Measurements from ENCODE around the gene SLC12A8.

SLC12A8 gene

GRCh38 chr3:125050488-125051090 lies 162.0 kb downstream of the SLC12A8 start:
- DNase-seq = no peak

GRCh38 chr3:125048282-125048681 lies 164.3 kb downstream of the SLC12A8 start:
- DNase-seq = no peak

DNA sequence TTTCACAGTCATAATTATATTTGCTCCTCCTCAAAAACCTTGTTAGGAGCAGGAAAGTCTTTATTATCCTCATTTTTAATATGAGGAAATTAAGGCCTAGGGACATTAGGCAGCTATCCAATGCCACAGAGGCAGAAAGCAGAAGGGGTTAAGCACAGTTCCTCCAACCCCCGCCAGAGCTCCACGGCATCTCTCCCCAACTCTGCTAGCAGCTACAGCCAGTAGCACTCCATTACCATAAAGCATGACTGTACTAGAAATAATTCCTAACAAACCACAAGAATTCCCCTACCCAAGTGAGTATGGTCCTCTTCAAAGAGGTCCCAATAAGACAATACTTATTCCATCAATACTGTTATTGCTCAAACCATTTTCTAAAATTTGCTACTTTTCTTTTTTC lies 166.6 kb downstream of the SLC12A8 start:
- DNase-seq = peak in 1 of 2 experiments; percentile 7

- DNase-seq = no peak
Measured at GRCh38 chr3:125045194-125045593, 167.4 kb downstream of the SLC12A8 start.

GRCh38 chr3:125043599-125044151 lies 168.9 kb downstream of the SLC12A8 start:
- DNase-seq = no peak

GRCh38 chr3:125042725-125043406 lies 169.7 kb downstream of the SLC12A8 start:
- DNase-seq = no peak

DNA sequence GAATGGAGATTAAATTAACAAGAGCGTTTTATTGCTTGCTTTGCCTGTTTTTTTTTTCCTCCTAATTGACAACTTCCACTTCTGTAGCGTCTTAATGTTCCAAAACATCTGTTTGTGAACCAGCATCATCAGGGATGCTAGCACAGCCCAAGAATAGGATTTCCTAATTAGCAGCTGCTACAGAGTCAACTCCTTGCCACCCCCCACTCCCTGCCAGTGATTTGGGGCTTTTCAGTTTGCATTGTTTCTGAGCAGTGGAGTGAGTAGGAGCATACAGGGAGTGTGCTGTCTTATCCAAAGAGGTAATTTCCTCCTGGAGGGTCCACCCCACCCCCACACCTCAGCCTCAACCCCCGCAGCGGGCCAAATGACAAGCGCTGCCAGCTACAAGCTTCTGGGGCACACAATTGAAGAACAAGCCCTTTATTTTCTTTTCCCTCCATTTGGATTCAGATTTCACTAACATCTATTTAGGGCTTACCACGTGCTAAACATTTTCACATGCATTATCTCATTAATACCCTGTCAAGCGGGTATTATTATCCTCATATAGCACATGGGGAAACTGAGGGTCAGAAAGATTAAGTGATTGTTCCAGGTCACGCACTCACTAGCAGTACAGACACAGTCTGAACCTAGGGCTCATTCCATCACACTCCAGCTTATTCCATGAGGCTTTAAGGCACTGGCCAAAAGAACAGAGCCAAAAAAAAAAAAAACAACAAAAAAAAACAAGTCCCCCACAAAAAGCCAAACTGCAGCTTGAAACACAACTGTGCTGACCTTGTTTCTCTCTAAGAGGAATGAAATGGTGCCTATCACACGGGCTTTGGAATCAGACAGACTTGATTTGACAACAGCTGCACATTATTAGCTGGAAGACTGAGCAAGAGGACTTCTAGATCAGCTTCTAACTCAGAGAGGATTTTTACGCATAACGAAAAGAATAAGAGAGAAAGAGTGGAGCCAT lies 173.1 kb downstream of the SLC12A8 start:
- no peak for DNase-seq

DNA sequence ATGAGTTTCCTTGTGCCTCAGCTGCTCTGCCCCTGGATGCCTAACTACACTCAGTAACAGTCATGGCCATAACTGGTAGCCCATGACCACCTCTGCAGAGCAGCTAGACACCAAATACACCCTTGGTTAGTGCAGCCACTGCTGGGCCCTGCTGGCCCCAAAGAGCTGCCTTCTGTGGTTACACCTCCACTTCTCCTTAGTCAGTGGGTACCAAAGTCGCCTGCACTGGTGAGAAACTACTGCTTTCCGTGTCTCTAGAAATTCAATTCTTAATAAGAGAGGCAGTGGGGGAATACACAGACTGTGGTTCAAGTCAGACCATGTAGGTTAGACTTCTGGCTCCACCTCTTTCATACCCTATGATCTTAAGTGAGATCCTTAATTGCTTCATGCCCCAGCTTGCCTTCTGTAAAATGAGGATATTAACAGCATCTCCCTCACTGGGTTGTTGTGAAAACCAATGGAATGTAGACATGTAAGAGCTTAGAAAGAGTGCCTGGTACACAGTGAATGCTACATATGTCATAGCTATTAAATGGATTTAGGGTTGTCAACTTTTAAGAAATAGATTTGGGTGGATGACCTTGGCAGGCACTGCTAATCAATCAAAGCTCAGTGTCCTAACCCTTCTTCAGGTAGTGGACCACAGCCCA lies 174.9 kb downstream of the SLC12A8 start:
- DNase-seq = no peak

DNA sequence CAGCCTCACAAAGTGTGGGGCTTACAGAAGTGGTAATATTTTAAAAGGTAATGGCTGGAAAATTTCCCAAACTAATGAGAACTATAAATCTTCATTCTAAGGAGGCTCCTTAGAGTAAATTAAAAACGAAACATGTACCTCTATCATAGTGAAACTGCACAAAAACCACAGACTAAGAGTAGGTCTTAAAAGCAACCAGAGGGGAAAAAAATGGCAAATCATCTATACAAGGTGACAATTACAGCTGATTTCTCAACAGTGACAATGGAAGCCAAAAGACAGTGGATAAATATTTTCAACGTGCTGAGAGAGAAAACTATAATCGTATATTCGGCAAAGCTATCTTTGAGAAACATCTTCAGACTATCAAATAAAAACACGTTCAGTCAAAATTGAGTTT lies 177.3 kb downstream of the SLC12A8 start:
- DNase-seq = no peak

DNA sequence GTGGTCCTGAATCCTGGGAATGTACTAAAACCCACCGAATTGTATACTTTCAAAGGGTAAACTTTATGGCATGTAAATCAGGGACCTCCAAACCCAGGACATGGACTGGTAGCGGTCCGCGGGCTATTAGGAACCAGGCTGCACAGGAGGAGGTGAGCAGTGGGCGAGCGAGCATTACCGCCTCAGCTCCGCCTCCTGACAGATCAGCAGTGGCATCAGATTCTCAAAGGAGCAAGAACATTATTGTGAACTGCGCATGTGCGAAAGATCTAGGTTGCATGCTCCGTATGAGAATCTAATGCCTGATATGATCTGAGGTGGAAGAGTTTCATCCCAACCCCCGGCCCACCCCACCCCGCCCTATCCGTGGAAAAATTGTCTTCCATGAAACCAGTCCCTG lies 178.9 kb downstream of the SLC12A8 start:
- no peak for DNase-seq

- no peak for DNase-seq
Measured at GRCh38 chr3:125033135-125033534, 179.4 kb downstream of the SLC12A8 start.

DNA sequence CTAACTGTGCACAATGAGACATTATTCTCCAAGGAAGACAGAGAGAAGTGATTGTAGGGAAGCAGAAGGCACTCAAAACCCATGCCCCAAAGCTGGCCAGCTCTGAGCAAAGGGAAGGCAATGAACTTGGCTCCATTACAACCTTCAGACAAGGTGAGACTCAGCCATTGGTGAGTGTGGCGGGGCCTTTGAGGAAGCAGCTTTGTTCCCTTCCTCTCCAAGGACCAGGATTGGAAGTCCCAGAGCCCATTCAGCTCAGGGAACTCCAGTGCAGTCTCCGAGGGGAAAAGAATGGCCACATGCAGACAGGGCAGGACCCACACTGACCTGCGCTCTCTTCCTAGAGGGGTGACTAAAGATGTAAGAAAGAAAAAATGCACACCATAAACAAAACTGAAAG lies 179.9 kb downstream of the SLC12A8 start:
- no peak for DNase-seq
